ENCODE results near the gene TLK1.
"Not testable (repeated sequence)": the region's sequence is repeated elsewhere in the genome, so short reads cannot be mapped to it uniquely, and the experiment has no call there.

The TLK1 gene

GRCh38 chr2:171167352-171167997 lies 6.8 kb upstream of the TLK1 start:
- DNase-seq, result no peak

GRCh38 chr2:171166328-171166983 lies 5.8 kb upstream of the TLK1 start:
- DNase-seq, result no peak

DNA sequence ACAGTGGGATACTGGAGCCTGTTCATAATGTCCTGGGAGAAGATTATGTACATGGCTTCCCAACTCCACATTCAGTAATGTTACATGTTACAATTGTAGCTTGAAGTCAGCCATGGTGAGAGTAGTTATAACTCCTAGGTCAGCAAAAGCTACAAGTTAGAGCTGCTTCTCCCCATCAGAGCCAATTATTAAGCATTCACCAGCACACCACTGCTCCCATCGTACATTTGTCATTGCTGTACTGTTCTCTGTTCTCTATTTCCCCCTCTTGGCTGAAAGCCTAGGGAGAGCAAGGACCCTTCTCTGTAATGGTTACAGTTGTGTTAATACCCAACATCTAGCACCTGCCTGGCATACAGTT lies 5.3 kb upstream of the TLK1 start:
- no peak for DNase-seq

GRCh38 chr2:171163261-171163660 lies 2.6 kb upstream of the TLK1 start:
- no peak for DNase-seq

GRCh38 chr2:171162522-171163197 lies 2.0 kb upstream of the TLK1 start:
- DNase-seq, result not testable (repeated sequence)

GRCh38 chr2:171160956-171161740 lies 455 bp upstream of the TLK1 start:
- DNase-seq, result peak; percentile 74

- peak; percentile 54 for DNase-seq
Measured at GRCh38 chr2:171159372-171160118, 1.1 kb downstream of the TLK1 start.

- no peak for DNase-seq
Measured at GRCh38 chr2:171158790-171159371, 1.8 kb downstream of the TLK1 start.

DNA sequence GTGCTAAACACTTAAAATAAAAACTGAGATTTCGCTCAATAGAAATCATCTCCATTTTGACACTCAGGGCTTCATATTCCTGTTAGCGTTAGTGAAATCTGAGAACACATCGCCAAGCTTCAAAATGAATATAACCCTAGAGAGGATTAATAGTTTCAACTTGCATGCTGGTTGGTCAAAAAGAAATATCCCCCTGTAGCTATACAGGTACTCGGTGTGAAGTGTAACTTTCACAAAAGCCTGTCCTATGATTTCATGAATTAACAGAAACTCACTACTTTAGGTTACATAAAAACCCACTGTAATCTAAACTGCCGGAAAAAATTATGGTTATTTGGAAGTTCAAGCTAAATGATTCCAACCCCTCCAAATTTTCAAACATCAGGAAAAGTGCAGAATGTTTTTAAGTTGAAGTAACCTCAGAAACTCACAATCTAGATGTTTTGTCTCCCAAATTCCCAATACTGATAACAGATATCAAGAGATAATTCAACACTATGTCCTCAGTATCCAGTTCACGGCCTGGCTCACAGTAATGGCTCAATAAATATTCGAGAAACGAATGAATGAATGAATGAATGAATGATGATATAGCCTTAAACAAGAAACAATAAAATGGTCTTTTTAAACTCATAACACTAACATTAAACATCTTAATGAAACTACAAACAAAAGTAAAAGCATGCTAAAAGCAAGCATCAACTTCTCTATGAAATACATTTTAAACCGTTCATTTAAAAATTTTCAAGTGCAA lies 2.5 kb downstream of the TLK1 start:
- no peak for DNase-seq

DNA sequence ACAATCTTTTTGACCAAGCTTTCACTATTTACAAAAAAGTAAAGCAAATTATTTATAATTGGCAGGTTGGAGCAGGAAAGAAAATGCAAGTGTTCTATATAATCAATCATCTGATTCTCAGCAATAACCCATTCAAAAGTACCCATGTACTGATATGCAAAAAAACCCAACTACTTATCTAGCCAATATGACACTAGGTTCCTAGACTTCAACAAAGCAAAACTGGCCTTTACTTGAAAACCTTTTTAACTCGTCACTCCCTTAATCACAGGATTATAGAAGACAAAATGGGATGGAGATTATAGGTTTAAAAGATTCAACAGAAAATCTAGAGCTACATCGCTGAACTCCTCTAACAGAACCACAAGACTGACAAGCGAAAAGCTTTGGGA lies 3.6 kb downstream of the TLK1 start:
- DNase-seq, result no peak

DNA sequence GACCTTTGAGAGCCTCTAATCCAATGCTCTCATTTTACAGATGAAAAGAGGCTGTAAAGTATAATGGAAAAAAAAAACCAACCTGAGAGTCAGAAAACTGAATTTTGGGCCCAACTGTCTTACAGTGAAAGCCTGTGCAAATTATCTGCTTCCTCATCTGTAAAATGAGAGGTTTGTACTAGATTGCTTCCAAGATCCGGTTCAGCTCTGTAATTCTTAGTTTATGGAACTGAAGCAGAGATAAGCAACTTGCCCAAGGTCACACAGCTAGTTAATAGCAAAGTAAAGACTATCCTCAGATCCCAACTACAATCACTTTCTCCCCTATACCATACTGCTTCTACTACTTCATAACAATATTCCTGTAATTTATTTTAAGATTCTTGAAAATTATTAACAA lies 6.3 kb downstream of the TLK1 start:
- DNase-seq, result no peak

DNA sequence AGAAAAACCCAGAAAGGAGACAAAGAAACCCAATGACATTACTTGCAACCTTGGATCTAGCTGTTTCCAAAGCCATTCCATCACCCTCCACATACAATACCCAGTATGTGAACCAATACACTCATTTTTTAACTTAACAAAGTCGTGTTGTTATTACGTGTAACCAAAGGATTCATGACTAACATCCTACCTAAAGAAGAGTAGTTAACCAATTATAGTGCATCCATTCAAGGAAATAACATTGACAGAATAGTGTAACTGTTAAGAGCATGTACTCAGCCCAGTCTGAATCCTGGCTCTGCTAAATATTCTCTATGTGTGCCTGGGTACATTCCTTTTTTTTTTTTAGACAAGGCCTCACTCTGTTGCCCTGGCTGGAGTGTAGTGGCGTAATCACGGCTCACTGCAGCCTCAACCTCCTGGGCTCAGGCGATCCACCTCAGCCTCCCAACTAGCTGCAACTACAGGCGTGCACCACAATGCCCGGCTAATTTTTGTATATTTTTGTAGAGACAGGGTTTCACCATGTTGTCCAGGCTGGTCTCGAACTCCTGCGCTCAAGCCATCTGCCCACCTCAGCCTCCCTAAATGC lies 9.9 kb downstream of the TLK1 start:
- DNase-seq, result no peak

GRCh38 chr2:171149986-171150693 lies 10.6 kb downstream of the TLK1 start:
- DNase-seq, result no peak

GRCh38 chr2:171149171-171149938 lies 11.3 kb downstream of the TLK1 start:
- no peak for DNase-seq

- no peak for DNase-seq
Measured at GRCh38 chr2:171147081-171147480, 13.6 kb downstream of the TLK1 start.

GRCh38 chr2:171146633-171147032 lies 14.1 kb downstream of the TLK1 start:
- no peak for DNase-seq

- no peak for DNase-seq
Measured at GRCh38 chr2:171146071-171146470, 14.6 kb downstream of the TLK1 start.

GRCh38 chr2:171143670-171144062 lies 17.0 kb downstream of the TLK1 start:
- DNase-seq, result no peak

- no peak for DNase-seq
Measured at GRCh38 chr2:171142398-171142797, 18.3 kb downstream of the TLK1 start.

DNA sequence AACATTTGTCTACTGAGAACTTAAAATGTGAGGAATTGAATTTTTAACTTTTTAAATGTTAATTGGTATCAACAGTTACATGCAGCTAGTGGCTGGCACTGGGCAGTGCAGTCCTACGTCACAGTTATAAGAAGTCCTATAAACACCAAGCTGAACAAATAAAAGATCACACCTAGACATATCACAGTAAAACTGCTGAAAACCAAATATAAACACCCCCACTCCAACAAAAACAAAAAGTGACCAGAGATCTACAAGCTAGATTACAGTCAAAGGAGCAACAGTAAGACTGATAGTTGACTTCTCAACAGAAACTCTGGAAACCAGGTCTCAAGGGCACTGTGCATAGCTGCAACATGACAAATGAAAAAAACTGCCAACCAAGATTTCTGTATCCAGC lies 19.4 kb downstream of the TLK1 start:
- DNase-seq, result no peak

Data from NK-92 treated with Interleukin-12 subunit alpha and Interleukin-12 subunit beta, amount 100 ng/mL, for 24 hours (cell line).